ENCODE data around the gene RNGTT.
"Not testable (repeated sequence)": the region's sequence is repeated elsewhere in the genome, so short reads cannot be mapped to it uniquely, and the experiment has no call there.

RNGTT gene

DNA sequence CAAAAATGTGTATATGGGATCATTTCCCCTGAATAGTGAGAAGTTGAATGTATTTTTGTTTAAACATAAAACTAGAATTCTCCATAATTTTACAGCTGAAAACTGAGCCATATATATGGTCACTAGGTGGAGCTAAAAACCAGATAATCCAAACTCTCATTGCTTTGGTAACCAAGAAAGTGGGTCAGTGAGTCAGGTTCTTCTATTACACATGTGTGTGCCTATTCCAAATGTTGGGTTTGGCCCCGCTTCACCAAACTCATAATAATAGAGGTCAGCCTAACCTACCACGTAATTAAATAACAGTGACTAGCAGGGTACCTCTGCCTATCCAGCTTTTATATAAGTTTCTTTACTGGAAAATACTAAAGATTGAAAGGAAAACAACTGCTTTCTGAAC is 19.3 kb upstream of the RNGTT start:
- Histone ChIP-seq H3K9ac (ENCODE audit: insufficient read length) (no peak overlapping the region), H3K36me3 (ENCODE audit: insufficient read depth, low read length) (no peaks in the 10 kb centered on the region), H3K27ac (peak overlapping the region; percentile 19; the same call in 1 of the 2 replicates), H3K4me3 (no peak overlapping the region), H3K9me3 (ENCODE audit: low read depth, low read length) (no peaks in the 10 kb centered on the region)
- TF ChIP-seq EZH2 (IDR thresholded peaks at IDR 0.05): no peak
- no peak for TF ChIP-seq FOXP2 (optimal IDR thresholded peaks at IDR 0.05; ENCODE audit: control extremely low read depth, extremely low read length, insufficient read depth)
- no peak for TF ChIP-seq POLR2AphosphoS5 (IDR thresholded peaks at IDR 0.05; ENCODE audit: borderline replicate concordance, low read depth, low read length)
- peak; percentile 66 for DNase-seq (ENCODE audit: low read depth, low spot score)

DNA sequence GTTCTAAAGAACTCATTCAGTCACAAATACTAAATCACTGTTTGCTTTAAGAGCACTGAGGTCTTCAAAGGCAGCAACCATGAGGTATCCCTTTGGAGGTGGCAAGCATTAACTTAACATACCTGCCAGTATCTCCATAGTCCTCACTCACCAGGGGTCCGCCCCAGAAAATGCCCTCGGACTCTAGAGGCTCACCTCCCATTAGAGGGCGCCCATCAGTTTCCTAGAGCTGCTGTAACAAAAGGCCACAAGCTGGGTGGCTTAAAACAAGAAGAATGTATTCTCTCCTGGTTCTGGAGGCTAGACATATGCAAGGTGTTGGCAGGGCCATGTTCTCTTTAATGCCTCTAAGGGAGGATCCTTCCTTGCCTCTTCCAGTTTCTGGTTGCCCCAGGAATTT is 12.0 kb upstream of the RNGTT start:
- no peak for TF ChIP-seq EZH2 (IDR thresholded peaks at IDR 0.05)
- TF ChIP-seq POLR2AphosphoS5 (IDR thresholded peaks at IDR 0.05; ENCODE audit: borderline replicate concordance, low read depth, low read length): no peak
- no peak for TF ChIP-seq FOXP2 (optimal IDR thresholded peaks at IDR 0.05; ENCODE audit: control extremely low read depth, extremely low read length, insufficient read depth)
- H3K9ac ChIP-seq (ENCODE audit: insufficient read length): no peak overlapping the region
- no peak overlapping the region for H3K27ac ChIP-seq
- H3K9me3 ChIP-seq (ENCODE audit: low read depth, low read length): no peaks in the 10 kb centered on the region
- no peaks in the 10 kb centered on the region for H3K36me3 ChIP-seq (ENCODE audit: insufficient read depth, low read length)
- H3K4me3 ChIP-seq: no peak overlapping the region
- no peak for DNase-seq (ENCODE audit: low read depth, low spot score)

DNA sequence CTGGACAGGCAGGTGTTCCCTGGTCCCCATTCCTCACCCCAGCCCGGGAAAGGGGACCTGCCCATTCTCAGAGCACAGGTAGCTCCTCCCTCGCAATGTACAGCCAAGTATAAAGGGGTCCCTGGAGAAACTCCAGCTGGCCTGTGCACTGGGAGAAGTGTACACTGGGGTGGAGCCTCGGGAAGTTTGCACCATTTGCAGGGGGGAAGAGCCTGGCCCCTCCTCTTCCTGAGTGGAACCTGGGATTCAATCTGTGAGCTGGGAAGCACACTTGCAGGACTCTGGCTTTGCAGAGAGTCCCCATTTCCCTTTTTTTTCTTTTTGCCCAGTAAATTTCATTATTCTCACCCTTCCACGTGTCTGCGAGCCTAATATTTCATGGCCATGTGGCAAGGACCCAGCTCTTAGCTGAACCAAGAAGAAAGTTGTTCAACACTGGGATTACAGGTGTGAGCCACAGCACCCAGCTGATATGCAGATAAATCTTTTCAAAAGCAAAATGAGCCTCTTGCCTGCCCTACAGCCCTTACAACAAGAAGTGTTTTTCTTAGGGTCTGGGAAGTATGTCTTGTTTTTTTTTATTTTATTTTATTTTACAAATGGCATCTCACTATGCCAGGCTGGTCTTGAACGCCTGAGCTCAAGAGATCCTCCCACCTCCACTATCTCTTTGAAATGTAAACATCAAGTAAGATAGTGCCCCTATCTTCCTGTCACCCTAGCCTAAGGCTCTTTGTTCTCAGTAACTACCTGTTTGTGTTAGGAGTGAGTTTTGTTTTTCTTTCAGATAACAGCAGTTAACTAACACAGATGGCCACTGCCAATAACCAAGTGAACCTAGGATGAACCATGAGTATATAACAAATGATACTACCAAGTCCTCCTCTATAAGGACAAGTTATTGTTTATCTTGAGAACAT is 9.3 kb upstream of the RNGTT start:
- H3K4me3 ChIP-seq: no peak overlapping the region
- H3K9me3 ChIP-seq (ENCODE audit: low read depth, low read length): peaks cover under 1% of the 10 kb centered on the region; the same call in 1 of the 2 replicates
- TF ChIP-seq EZH2 (IDR thresholded peaks at IDR 0.05): no peak
- TF ChIP-seq FOXP2 (optimal IDR thresholded peaks at IDR 0.05; ENCODE audit: control extremely low read depth, extremely low read length, insufficient read depth): no peak
- TF ChIP-seq POLR2AphosphoS5 (IDR thresholded peaks at IDR 0.05; ENCODE audit: borderline replicate concordance, low read depth, low read length): no peak
- no peaks in the 10 kb centered on the region for H3K36me3 ChIP-seq (ENCODE audit: insufficient read depth, low read length)
- H3K27ac ChIP-seq: no peak overlapping the region
- DNase-seq (ENCODE audit: low read depth, low spot score): no peak
- no peak overlapping the region for H3K9ac ChIP-seq (ENCODE audit: insufficient read length)

DNA sequence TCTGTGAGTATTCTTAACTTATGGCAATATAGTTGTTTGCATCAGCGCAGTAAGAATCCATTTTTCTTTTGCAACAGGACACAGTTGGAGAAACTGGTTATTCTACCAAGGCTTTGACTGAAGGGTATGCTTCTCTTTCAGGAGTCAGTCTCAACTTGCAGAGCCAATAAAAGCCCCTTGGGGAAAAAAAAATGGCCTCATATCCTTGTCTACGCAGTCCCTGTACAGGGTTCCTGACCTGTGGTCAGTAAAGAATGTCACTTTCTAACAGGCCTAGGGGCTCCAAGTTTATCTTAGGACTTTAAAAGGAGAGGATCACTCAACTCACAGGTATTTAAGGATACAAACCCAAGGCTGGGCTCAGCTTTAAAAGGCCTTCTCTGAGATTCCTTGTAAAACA is 6.9 kb upstream of the RNGTT start:
- Histone ChIP-seq H3K36me3 (ENCODE audit: insufficient read depth, low read length) (no peaks in the 10 kb centered on the region), H3K27ac (no peak overlapping the region), H3K9ac (ENCODE audit: insufficient read length) (no peak overlapping the region), H3K4me3 (no peak overlapping the region), H3K9me3 (ENCODE audit: low read depth, low read length) (peaks cover 5% of the 10 kb centered on the region; the same call in 1 of the 2 replicates)
- DNase-seq (ENCODE audit: low read depth, low spot score): no peak
- TF ChIP-seq EZH2 (IDR thresholded peaks at IDR 0.05) (no peak), POLR2AphosphoS5 (IDR thresholded peaks at IDR 0.05; ENCODE audit: borderline replicate concordance, low read depth, low read length) (no peak), FOXP2 (optimal IDR thresholded peaks at IDR 0.05; ENCODE audit: control extremely low read depth, extremely low read length, insufficient read depth) (no peak)

DNA sequence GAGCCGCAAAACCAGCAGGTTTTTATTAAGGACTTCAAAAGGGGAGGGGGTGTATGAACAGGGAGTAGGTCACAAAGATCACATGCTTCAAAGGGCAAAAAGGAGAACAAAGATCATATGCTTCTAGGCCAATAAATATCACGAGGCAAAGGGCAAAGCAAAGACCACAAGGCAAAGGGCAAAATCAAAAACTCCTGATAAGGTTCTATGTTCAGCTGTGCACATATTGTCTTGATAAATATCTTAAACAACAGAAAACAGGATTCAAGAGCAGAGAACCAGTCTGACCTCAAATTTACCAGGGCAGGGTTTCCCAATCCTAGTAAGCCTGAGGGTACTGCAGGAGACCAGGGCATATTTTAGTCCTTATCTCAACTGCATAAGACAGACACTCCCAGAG is 5.8 kb upstream of the RNGTT start:
- not testable (repeated sequence) for H3K9ac ChIP-seq (ENCODE audit: insufficient read length); H3K36me3 ChIP-seq (ENCODE audit: insufficient read depth, low read length); H3K27ac ChIP-seq; H3K9me3 ChIP-seq (ENCODE audit: low read depth, low read length); H3K4me3 ChIP-seq; DNase-seq (ENCODE audit: low read depth, low spot score)

DNA sequence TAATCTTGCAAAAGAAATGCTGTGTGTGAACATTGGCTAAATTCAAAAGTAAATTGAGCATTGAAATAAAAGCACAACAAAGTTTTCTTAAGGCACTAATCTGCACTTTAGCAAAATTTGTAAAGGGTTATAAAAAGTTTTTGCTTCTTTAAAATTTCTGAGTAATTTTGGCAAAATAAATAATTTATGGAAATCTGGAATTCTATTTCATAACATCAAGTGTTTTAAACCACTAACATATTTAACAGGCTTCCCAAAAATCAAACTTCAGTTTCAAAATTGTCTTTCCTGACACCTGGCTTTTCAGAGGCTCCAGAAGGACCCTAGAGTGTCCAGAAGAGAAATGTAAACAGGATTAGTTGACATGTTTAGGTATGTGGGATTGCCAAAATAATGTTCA is 4.5 kb upstream of the RNGTT start:
- H3K9me3 ChIP-seq (ENCODE audit: low read depth, low read length): peaks cover 5% of the 10 kb centered on the region; the same call in 1 of the 2 replicates
- H3K9ac ChIP-seq (ENCODE audit: insufficient read length): no peak overlapping the region
- H3K27ac ChIP-seq: no peak overlapping the region
- no peak overlapping the region for H3K4me3 ChIP-seq
- DNase-seq (ENCODE audit: low read depth, low spot score): no peak
- TF ChIP-seq POLR2AphosphoS5 (IDR thresholded peaks at IDR 0.05; ENCODE audit: borderline replicate concordance, low read depth, low read length) (no peak), FOXP2 (optimal IDR thresholded peaks at IDR 0.05; ENCODE audit: control extremely low read depth, extremely low read length, insufficient read depth) (no peak), EZH2 (IDR thresholded peaks at IDR 0.05) (no peak)
- no peaks in the 10 kb centered on the region for H3K36me3 ChIP-seq (ENCODE audit: insufficient read depth, low read length)

DNA sequence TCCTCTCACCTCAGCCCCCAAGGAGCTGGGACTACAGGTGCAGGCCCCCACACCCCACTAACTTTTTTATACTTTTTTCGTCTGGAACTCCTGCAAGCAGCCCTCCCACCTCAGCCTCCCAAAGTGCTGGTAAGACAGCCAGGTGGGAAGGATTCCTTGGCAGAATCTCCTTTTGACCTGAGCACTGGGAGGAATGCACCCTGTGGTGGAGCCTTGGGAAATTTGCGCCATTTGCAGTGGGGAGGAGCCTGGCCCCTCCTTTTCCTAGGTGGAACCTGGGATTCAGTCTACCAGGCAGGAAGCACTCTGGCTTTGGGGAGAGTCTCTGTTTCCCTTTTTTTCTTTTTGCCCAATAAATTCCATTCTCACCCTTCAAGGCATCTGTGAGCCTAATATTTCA is 2.3 kb upstream of the RNGTT start:
- Histone ChIP-seq H3K36me3 (ENCODE audit: insufficient read depth, low read length) (peaks cover 2% of the 10 kb centered on the region; the same call in 1 of the 2 replicates), H3K9me3 (ENCODE audit: low read depth, low read length) (peaks cover 5% of the 10 kb centered on the region; the same call in 1 of the 2 replicates), H3K9ac (ENCODE audit: insufficient read length) (no peak overlapping the region), H3K27ac (no peak overlapping the region), H3K4me3 (no peak overlapping the region)
- TF ChIP-seq POLR2AphosphoS5 (IDR thresholded peaks at IDR 0.05; ENCODE audit: borderline replicate concordance, low read depth, low read length): no peak
- TF ChIP-seq EZH2 (IDR thresholded peaks at IDR 0.05): no peak
- no peak for TF ChIP-seq FOXP2 (optimal IDR thresholded peaks at IDR 0.05; ENCODE audit: control extremely low read depth, extremely low read length, insufficient read depth)
- no peak for DNase-seq (ENCODE audit: low read depth, low spot score)

DNA sequence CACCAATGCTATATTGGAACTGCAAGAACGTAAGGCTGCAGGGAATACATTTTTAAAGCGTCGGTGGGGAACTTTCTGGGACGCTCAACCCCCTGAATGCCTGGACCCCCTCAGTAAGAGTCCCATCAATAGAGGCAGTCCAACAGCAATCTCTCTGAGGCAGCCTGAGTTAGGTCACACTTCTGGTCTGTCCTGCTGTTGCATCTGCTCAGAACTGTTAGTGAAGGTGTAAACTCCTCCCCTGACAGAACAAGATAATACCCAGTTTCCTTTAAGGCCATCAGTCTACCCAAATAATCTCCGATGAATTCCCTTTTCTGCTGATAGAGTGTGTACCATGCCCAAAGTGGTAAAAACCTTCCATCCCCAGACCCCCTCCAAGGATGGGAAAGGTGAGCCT is 1.1 kb upstream of the RNGTT start:
- H3K9me3 ChIP-seq (ENCODE audit: low read depth, low read length): peaks cover 5% of the 10 kb centered on the region; the same call in 1 of the 2 replicates
- H3K27ac ChIP-seq: no peak overlapping the region
- H3K9ac ChIP-seq (ENCODE audit: insufficient read length): peak overlapping the region; percentile 75
- H3K4me3 ChIP-seq: peak overlapping the region; percentile 83
- H3K36me3 ChIP-seq (ENCODE audit: insufficient read depth, low read length): peaks cover 2% of the 10 kb centered on the region; the same call in 1 of the 2 replicates
- no peak for TF ChIP-seq POLR2AphosphoS5 (IDR thresholded peaks at IDR 0.05; ENCODE audit: borderline replicate concordance, low read depth, low read length)
- no peak for TF ChIP-seq FOXP2 (optimal IDR thresholded peaks at IDR 0.05; ENCODE audit: control extremely low read depth, extremely low read length, insufficient read depth)
- no peak for TF ChIP-seq EZH2 (IDR thresholded peaks at IDR 0.05)
- no peak for DNase-seq (ENCODE audit: low read depth, low spot score)
